Stimulated activated CD4-positive, alpha-beta T cell treated with anti-CD3 and anti-CD28 coated beads, Interleukin-12 subunit alpha, Interleukin-12 subunit beta, amount 100 ng/mL, for 24 hours (primary cell): Measurements from ENCODE around the gene NR2F1-AS1.
"Not testable (repeated sequence)": the region's sequence is repeated elsewhere in the genome, so short reads cannot be mapped to it uniquely, and the experiment has no call there.

Experiments
- DNase-seq, 2 experiments: peaks; one replicate each; pipeline ENCODE4 v3.0.0-alpha.2; 2020; ENCODE audit warnings: low read depth in 2 of 2

NR2F1-AS1 gene

DNA sequence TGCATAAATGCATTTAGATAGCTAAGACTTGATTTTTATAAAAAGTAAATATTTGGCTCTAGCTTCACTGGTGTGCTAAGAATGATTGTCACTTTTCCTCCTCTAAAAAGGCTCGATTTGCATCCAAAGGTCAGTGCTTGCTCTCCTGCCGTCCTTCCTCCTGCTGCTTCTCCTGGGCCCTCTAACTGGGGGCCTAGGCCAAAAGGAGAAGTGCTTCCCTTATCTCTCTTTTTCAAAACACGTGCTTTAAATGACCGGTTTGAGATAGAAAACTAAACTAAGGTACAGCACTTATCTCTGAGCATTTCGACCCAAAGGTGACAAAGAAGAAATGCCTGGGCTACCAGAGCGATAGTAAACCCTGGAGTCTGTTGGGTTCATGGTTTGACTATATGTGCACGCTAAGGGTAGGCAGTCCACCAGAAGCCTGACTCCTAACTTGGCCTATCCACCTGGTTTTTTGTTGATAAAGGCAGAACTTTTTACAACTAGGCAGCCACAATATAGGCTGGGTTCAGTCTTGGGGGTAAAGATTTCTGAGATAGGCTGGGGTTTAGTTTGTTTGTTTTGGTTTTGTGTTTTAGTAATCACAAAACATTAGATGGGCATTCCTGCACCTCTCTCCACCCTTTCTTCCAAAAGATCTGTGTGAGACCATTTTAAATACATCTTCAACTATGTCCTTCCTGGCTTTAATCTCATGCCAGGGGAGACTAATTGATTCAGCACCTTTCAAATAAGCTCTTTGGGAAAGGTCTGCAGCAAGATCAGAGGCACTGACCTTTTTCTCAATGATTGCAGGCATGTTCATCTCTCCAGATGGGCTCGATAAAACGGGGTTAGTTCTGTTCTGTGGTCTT, 3.8 kb downstream of the NR2F1-AS1 start:
- no peak for DNase-seq

DNA sequence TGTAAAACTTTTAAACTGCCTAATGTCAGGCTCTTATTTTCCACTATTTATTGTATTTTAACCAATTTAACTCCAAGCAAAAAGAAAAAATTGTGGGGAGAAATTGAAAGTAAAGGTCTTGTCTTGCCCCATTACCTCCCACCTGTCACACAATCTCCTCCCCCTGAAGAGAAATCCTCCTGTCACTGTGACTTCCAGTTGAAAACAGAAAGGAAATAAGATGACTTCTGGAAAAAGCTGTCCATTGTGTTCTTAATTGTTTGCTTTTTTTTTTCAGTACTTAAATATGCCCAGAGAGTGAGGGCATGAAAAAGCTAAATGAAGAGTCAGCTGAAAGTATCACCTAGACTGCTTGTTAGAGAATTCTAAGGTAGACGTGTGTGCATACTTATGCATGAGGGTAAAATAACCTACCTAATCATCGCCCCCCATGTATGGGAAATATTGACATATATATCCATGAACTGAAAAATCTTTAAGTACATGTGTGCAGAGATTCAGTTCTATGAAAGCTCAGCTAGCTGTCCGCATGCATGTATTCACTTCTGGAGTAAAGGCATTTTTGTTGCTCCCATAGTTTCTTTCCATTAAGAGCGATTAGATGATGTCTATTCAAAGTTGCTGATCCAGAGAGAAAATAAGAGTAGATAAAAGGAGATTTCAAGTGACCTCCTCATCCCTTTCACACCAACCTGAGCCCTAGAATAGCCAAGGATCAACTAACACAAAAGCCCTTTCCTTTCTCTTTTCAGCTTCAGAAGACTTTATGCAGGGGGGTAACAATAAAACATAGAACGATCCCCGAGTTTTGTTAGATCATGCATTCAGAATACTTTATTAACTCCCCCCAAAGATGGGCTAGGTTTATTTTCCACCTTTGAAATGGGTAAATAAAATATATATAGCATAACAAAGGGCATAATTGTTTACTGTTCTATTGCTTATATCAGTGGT, 5.3 kb downstream of the NR2F1-AS1 start:
- DNase-seq = no peak

DNA sequence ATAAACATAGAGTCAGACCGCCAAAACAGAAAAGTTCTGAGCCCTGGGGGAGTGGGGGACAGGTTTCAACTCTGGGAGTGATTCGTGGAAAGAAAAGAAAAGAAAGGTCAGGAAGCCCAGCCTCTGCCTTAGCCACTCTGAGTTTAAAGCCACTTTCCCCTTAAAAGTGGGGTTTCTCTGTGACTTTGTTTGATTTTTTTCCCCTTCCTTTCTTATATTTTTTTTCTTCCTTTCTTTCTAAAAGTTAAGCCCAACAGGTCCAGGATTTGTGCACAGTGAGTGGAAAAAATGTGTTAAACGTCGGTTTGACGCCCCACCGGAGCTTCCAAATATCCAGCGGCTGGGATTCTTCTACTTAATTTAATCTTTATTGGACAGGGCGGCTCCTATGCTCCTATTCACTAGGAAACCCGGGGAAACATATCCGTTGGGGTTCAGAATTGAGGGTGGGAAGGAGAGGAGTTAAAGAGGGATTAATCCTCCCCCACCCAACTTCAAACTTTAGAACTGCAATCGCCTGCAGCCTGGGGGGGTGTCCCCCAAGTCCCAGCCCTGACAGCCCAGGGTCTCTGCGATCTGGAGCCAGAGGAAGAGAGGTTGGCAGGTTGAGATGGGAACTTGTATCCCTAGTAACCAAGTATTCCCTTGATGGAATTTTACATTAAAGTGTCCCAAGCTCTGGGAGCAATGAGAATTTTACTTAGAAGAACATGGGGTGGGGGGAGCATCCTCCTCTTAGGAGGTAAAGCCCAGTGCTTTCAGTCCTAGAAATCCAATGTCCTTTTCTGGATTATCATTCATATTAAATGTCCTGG, 6.3 kb downstream of the NR2F1-AS1 start:
- no peak for DNase-seq

DNA sequence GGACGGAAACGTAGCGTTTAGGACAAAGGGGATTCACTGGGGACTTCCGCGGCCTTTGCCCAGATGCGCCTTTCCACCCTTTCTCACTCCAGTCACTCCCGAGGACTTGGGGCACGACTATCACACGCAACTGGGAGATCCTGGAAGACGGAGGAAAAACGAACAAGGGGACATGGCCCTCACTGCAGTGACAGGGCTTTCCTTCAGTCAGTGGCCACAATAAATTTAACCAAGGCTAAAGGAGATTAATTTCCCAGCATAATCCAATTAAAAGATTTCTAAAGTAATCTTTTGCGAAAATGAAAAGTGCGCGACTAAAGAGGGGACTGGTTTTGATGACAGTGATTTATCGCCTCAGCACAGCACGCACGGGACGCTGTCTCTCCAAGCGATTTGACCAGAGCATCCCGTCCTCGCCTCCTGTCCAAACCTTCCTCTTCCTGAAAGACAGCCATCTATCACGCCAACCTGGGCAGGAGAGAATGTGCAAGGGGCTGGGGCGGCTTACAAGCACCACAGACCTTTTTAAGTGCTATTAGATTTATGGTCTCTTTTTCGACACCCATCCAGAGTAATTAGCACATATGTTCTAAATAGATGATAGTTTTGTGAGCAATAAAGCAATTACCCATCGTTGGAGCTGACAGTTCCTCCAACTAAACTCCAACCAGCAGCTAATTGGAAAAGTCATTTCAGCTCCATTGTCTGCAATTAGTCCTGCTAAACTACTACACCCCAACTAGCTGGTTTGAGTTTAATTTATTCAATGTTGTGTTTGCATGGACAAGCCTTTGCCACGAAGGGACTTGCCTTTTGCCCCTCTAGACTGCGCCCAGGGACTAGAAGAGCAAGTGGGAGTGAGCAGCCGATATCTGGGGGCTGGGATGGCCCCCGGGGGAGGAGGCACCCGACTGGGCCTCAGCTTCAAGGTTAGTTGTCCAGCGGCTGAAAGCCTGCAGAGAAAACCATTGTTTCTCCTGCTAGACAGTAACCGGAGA, 7.4 kb downstream of the NR2F1-AS1 start:
- no peak for DNase-seq

DNA sequence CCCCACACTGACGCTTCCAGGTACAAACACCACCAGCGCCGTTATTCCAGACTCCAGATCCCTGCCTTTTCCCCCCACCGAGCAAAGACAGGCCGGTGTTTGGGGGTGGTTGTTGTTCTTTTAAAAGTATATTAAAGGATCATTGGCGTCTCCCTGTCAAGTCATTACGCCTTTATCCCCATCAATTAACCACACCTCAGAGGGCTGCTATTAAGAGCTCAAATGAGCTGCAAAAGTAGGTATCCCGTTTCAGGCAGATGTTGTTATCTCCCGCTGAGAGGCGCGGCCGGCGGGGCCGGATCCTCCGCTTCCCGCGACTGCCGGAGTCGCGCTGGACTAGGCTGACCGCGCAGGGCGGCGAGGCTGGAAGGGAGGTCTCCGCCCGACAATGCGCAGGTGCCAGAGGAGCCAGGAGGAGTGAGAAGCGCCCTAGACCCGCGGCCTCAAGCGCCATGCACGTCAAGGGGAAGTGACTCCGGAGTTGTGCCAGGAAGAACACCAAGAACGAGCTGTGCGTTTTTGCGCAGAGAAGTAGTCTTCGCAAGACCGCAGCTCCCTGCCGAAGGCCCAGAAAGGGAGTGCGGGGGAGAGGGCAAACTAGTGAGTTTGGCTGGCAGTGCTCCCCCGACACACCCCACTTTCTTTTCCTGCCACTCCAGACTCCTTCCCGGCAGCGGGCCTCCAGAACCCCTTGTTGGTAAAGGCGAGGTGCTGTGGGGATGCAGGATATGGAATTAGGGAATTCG, 8.2 kb downstream of the NR2F1-AS1 start:
- DNase-seq = no peak

DNA sequence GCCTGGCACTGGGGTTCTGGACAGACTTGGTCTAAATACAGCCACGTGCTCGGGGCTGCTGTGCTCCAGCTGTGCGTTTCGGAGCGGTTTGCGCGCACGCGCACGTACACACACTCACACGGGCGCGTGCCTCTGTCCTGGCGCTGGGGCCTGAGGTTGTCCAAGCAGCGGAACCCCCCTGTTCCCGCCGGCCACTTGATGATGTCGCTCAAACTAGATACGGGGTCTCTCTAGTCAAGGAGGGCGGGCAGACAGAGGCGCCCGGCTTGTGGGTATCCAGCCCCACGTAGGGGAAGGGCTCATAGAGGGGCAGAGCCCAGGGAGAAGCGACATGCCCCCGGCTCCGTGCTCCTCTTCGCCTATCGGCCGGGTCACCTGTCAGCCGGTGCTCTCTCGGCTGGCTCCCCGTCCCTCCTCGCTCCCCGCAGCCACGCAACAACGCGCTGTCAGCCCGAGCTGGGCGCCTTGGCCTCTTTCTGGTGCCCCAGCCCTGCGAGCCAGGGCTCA, 8.9 kb downstream of the NR2F1-AS1 start:
- DNase-seq = no peak

DNA sequence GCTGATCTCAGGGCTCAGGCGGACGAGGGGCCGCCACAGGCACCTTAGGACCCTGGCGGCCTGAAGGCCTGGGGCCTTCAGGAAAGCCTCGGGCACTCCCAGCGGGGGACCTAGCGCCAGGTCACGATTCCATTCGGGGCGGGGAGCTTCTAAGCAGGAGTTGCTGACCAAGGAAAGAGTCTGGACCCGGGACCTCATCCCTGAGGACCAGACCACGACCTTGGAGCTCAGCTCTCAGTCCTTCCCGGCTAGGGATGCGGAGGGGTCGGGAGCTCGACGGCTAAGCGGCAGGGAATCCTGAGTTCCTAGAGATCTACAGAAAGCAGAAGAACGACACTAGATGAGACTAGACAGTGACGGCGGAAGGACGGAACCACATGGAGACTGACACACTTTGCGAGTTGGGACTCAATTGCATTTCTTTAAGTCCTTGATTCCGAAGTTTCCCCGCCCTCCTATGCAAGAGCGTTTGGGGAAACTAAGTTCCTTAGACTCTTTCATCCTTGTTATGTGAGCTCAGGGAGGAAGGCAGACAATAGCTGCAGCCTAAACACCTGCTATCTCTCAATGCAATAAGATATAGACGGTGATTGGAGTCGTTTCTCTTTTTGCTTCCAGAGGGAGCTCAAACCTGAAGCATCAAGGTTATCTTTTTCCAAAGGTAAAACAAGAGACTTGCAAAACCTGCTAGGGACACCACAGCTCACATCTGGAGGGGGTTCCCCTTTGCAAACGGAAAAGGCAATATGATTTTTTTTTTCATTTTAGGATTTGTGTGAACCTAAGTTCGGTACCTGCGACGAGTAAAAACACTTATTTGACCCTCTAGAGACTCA, 9.7 kb downstream of the NR2F1-AS1 start:
- no peak for DNase-seq

DNA sequence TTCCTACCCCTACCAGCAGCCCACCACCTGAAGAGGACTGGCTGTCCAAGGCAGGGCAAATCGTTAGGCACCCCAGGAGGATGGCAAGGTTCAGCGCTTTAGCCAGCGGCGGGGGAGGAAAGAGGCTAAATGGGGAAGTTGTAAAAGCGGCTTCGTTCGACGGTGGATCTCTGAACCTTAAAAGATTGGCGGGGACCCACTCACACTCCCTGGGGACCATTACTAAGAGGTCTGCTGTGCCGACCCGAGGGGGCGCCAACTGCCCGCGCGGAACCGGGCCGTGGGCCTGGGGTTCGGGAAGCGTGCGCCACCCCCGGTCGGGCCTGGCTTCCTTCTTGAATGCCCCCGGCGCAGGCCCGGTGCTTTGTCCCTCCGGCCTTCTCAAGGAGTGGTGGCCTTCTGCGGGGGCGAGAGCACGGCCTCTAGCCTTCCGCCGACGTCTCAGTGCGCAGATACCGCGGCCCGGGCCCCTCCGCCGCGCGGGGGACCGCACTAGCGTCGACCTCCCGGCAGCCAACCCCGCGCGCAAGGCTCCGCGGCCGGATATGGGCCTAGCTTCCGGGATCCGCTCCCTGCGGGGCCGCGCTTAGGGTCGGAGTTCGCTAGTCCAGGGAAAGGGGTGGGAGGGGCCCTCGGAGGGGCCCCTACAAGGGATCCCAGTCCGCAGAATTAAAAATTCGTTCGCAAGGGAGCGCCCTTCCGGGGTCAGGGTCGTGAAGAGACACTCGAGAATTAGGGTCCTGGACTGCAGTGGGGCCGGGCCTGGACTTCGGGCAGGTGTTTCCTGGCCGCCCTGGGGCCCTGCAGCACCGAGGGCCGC, 10.5 kb downstream of the NR2F1-AS1 start:
- no peak for DNase-seq

DNA sequence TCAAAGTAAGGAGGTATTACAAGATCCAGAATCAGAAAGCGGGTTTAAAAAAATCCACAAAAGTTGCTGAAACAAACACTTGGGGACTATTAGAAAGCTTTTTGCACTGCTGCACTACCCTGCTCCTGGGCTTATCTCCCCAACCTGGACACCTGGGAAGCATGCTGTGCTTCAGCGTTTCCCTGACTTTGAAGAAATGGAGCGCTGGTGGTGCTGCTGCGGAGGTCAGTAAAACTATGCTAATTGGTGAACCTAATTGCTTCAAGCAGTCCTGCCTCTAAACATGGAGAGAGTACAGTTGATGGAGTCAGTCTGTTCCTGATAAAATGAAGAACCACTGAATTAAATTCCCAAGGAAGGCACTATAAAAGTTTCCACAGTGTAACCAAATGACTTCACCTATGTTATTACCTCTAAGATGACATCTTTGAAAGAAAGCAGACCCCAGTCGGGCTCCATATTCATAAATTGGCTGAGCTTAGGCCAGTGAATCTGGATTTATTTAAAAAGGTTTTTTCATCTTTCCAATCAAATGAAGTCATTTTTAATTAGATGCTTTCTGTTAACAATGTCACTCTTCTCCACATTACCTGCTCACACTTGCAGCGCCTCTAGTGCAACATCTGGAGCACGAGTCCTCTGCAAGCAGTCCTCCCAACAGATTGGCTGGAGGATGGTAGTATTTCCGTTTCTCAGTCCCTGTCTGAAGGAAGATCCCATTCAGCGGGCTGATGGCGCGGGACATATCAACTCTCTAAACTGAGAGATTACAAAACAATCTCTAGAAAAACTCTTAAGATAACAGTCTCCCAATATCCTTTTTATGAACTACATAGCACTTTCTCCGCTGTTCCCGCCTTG, 11.5 kb downstream of the NR2F1-AS1 start:
- DNase-seq = no peak

DNA sequence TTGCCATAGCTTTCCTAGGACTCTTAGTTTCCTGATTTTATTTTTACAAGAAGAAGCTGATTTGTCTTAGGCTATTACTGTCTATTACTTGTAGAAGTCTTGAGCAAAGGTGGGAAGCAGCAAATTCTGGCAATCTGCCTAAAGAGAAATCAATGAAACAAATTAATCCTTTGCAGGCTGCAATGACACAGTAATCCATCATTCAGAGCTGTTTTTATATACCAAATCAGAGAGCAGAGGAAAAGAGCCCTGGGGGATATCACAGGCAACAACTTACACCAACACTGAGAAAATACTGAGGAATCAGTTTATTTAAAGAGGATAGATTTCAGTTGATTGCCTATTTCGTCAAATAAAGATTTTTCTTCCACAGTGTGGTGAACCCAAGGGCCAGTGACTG, 13.6 kb downstream of the NR2F1-AS1 start:
- DNase-seq = no peak

DNA sequence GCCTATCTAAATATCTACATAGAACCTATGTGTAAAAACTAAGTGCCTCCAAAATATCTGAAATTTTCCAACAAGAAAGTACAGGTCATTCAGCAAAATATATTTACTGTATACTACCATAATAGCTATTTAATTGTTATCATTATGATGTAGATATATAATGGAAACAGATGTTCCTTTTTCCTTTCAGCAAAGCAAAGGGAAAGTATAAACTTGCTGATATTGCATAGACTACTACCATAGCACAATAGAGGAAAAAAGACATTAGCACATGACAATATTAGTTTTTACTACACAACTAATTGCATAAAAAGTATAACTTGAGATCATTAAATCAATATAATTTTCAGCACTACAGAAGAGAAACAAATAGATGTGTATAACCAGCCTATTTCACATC, 14.9 kb downstream of the NR2F1-AS1 start:
- DNase-seq = no peak

DNA sequence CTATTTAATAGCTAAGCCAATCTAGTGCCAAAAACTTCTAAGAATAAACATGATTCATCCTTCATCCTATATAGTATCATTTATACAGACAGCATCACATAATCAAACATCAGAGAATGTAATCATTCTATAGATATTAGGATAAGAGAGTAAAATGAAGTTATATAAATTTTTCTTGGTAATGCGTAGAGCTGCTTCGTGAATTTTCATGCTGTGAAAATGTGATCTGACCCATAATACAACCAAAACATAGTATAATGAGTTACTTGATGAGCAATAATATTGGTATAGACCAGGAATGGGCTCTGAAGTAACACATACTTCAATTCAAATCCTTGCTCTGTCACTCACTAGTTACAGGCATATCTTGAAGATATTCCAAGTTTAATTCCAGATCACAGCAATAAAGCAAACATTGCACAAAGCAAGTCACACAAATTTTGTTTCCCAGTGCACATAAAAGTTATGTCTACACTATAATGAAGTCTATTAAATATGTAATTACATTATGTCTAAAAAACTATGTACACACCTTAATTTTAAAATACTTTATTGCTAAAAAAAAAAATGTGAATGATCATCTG, 23.9 kb downstream of the NR2F1-AS1 start:
- DNase-seq = no peak

DNA sequence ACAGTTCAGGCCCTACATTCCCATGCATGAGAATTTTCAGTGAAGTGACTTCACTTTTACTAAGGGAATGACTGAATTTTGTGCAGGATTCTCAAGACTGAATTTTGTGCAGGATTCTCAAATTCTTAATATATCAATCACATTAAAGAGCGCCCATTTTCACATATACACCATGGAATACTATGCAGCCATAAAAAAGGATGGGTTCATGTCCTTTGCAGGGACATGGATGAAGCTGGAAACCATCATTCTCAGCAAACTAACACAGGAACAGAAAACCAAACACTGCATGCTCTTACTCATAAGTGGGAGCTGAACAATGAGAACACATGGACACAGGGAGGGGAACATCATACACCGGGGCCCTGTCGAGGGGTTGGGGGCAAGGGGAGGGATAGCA, 31.4 kb downstream of the NR2F1-AS1 start:
- DNase-seq = not testable (repeated sequence)

DNA sequence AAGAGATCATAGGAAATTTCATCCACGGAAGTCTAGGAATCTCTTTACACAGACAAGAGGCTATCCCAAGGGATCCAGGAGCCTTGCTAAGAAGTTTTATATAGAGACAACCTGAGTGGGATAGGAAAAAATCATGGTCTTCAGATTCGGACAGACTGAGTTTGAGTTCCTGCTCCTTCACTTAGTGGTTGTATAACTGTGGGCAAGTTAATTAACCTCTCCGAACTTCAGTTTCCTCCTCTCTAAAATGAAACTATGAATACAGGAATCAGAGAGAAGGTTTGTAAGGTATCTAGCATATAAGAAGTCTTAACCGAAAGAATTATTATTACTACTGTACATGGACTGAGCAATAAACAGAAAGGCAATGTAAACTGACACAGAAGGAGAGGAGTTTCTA, 35.1 kb downstream of the NR2F1-AS1 start:
- DNase-seq = no peak

DNA sequence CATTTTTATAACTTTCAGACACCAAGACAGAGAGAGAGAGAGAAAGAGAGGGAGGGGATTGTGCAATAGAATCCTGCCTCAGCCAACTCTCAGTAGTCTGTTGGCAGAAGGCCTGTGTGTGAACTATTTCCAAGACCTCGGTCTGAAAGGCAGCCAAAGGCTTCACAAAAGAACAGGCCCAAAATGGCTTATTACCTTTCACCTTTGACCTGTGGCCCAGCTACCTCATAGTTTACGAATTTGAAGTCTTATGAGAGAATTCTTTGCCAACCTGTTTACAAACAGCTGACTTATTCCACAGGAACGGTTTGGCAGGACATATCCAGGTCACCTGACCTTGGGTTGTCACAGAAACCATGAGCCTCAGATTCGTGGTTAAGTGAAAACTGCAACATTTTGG, 48.6 kb downstream of the NR2F1-AS1 start:
- DNase-seq = no peak

DNA sequence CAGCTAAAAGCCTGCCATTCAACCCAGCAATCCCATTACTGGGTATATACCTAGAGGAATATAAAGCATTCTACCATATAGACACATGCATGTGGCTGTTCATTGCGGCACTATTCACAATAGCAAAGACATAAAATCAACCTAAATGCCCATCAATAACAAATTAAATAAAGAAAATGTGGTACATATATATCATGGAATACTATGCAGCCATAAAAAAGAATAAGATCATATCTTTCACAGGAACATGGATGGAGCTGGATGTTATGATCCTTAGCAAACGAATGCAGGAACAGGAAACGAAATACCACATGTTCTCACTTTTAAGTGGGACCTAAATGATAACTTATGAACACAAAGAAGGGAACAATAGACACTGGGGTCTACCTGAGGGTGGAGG, 59.2 kb downstream of the NR2F1-AS1 start:
- DNase-seq = not testable (repeated sequence)

DNA sequence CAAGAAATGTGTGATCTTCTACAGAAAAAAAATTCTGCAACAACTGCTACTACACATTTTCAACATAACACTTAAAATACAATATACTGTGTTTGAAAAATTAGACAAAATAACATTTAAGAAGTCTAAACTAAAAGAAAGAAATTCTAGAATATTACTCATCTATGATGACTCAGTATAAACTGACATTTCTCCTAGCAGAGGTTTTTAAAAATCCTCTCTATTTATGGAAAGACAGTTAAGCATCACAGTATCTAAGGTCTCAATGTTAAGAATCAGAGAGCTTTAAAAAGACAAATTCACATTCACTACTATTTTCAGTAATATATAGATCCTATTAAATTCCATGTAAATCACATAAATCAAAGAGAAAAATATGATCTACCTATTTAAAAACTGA, 61.3 kb downstream of the NR2F1-AS1 start:
- DNase-seq = no peak
